ENCODE results near the gene ZNF679. TPM values are rescaled to one million over a fixed set of nuclear protein-coding genes. Genes with fewer than 3 reads are reported as not detected.
"Not testable (repeated sequence)": the region's sequence is repeated elsewhere in the genome, so short reads cannot be mapped to it uniquely, and the experiment has no call there.

Gene ZNF679
- total RNA-seq, 1 donor from 2014 or later: not detected

GRCh38 chr7:64314566-64314965 is 86.3 kb downstream of the ZNF679 start:
- Mint-ChIP-seq H3K27ac (no peak overlapping the region), H3K9me3 (peaks cover 44% of the 10 kb centered on the region)
- no peak for TF ChIP-seq CTCF (IDR thresholded peaks at IDR 0.05; ENCODE audit: unreplicated experiment)

GRCh38 chr7:64316031-64316742 is 87.9 kb downstream of the ZNF679 start:
- not testable (repeated sequence) for DNase-seq (ENCODE audit: low spot score in 2 of 2, unreplicated experiment in 2 of 2); H3K4me1 Mint-ChIP-seq; H3K36me3 Mint-ChIP-seq; H3K4me3 Mint-ChIP-seq; H3K27ac Mint-ChIP-seq; H3K27me3 Mint-ChIP-seq (ENCODE audit: low read depth)
- H3K9me3 Mint-ChIP-seq: peaks cover 47% of the 10 kb centered on the region

More at GRCh38 chr7:64314566-64314965, 86.3 kb downstream of the ZNF679 start:
- H3K36me3 Mint-ChIP-seq: no peaks in the 10 kb centered on the region
- no peaks in the 10 kb centered on the region for H3K27me3 Mint-ChIP-seq (ENCODE audit: low read depth)
- H3K4me1 Mint-ChIP-seq: no peaks in the 10 kb centered on the region
- H3K4me3 Mint-ChIP-seq: no peak overlapping the region
- no peak for DNase-seq (ENCODE audit: low spot score in 2 of 2, unreplicated experiment in 2 of 2)

Other genes starting within 250 kb of the ZNF679 start
- not detected in 3 replicates for gene ZNF722, start 229.6 kb upstream of the ZNF679 start, total RNA-seq
- gene ZNF727, start 183.0 kb upstream of the ZNF679 start, total RNA-seq: not detected in 3 replicates
- gene ZNF735, start 21.3 kb upstream of the ZNF679 start, total RNA-seq: not detected in 3 replicates
- not detected in 3 replicates for gene ZNF736, start 85.5 kb downstream of the ZNF679 start, total RNA-seq

All from mesothelial cell of epicardium (in vitro differentiated cells).